M059J (cell line): ENCODE data around the gene HACL1. TPM values are rescaled to one million over a fixed set of nuclear protein-coding genes. Genes with fewer than 3 reads are reported as not detected.
A peak's percentile ranks its signal among the peaks of the same experiment; 100 is the strongest.

ENCODE experiments used
- DNase-seq: peaks from one replicate; pipeline ENCODE4 v3.0.0-alpha.2; 2012; ENCODE audit warnings: low read depth
- total RNA-seq: library from RNA; depleted of rRNA; stranded (reverse); fragments of >200 nt; shearing (Covaris generic); gene quantifications from 2 replicates; pipeline ENCODE4 v1.2.3, GENCODE V29; 2014; rRNA removed

HACL1 gene
- total RNA-seq = 19.5 and 23.6 TPM in 2 replicates

DNA sequence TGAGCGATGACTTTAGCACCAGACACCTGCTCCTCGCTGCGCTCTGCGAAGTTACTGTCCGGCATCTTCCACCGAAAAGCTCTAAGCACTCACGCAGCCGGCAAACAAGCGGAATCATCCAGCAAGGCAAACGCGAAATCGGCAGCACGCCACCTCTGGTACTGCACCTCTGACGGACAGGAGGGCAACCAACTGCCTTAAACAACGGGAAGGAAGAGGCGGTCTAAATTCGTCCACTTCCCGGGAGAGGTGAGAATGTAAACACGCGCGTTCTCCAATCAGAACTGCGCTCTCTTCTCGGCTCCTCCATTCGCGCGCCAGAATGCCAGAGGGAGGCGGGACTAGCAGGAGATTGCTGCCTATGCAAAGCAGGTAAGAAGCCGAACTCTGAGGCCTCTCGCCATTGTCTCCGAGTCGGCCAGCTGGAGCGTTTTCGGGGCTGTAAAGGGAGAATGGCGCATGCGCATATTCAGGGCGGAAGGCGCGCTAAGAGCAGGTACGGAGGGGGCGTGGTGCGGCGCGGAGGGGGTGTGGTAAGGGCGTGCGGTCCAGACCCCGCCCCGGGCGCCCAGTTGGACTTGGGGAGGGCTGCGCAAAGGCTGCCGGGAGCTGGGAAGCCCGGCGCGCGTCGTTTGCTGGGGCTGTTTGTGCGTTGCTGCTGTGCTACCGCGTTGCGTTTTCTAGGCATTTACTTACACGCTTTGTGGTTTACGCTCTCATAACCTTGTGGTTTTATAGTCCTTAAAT is at the start of gene HACL1, which contains the start of gene BTD:
Gene HACL1, minus strand, starts transcription at position 171 of the 747 bp plus-strand sequence. Its CDS starts 106 bp downstream, at position 65.
Gene BTD, plus strand, starts transcription at position 347 of the 747 bp plus-strand sequence. CDS start 33,695 bp downstream, outside the sequence.
- DNase-seq = peak; percentile 98

DNA sequence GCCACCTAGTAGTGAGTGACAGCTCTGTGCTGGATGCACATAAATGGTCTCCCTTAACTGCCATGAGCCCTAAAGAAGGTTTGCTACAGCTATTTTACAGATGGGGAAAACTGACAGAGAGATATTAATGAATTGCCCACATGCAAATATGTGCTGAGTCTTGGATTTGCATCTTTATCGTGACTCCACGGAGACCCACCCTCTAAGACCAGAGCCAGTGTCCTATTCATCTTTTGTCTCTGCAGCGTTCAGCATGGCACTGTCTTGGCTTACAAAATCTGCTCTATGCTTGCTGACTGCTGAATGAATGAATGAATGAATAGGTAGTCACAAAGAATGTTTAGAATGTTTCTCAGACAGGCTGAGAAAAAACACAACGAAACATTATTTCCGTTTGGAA is 48.5 kb upstream of the HACL1 start:
- no peak for DNase-seq

GRCh38 chr3:15649341-15649740 is 48.0 kb upstream of the HACL1 start:
- no peak for DNase-seq

- DNase-seq = peak; percentile 95
Measured at GRCh38 chr3:15647611-15648167, 46.3 kb upstream of the HACL1 start.

GRCh38 chr3:15646851-15647511 is 45.6 kb upstream of the HACL1 start:
- DNase-seq = peak; percentile 98

GRCh38 chr3:15645740-15646501 is 44.6 kb upstream of the HACL1 start:
- DNase-seq = peak; percentile 97

DNA sequence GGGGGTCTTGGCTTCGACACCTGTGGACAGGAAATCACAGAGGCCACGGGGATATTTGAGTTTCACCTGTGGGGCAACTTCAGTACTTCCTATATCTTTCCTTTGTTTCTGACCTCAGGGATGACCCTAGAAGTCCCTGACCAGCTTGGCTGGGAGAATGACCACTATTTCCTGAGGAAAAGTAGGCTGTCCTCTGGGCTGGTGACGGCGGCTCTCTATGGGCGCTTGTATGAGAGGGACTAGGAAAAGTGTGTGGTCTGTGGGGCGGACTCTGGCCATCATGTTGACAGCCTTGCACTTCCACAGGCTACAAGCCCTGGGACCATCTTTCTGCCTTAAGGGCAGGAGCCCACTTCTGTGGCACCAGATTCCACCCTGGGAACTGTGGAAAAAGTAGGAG is 43.9 kb upstream of the HACL1 start:
- DNase-seq = no peak

DNA sequence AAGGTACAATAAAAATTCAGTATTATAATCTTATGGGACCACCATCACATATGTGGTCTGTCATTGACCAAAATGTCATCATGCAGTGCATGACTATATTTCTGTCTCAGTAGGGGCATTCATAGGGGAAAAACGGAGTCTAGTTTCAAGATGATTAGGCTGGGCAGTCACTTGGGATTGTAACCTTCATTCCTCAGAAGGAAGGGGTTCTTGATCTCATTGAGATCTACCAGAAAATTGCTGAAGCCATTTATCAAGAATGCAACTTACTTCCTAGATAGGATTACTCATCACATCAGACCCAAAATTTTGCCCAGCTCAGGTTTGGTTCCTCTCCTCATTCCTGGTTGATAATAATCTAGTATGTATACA is 37.5 kb upstream of the HACL1 start:
- DNase-seq = peak; percentile 48

DNA sequence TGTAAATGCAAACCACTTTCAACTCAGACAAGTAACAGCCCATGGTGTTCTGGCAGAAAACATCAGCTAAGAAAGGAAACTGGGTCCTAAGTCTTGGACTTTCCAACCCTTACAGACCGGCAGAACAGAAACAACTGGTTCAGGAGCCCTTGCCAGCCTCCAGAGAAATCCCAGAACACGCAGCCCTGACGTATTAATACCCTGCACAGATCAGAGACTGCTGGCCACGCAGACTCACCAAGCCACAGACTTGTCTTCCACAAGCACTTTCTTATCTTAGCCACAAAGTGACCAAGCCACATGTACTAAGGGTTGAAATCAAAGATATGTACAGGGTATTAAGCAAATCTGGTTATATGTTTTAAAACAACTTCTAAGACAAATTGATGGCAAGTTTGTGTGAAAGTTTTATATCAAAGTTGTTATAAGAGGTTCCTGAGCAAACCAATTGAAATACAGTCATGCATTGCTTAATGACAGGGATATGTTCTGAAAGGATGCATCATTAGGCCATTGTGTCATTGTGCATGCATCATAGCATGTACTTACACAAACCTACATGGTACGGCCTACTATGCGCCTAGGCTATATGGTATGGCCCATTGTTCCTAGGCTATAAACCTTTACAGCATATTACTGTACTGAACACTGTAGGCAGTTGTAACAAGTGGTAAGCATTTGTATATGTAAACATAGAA is 37.0 kb upstream of the HACL1 start:
- DNase-seq = peak; percentile 16

GRCh38 chr3:15637131-15637951 is 36.0 kb upstream of the HACL1 start:
- DNase-seq = peak; percentile 21

GRCh38 chr3:15636028-15636709 is 34.8 kb upstream of the HACL1 start:
- peak; percentile 94 for DNase-seq

GRCh38 chr3:15635121-15635661 is 33.8 kb upstream of the HACL1 start:
- peak; percentile 83 for DNase-seq

GRCh38 chr3:15634671-15635070 is 33.3 kb upstream of the HACL1 start:
- DNase-seq = no peak

- DNase-seq = peak; percentile 85
Measured at GRCh38 chr3:15633766-15634598, 32.6 kb upstream of the HACL1 start.

GRCh38 chr3:15633159-15633558 is 31.8 kb upstream of the HACL1 start:
- peak; percentile 39 for DNase-seq

DNA sequence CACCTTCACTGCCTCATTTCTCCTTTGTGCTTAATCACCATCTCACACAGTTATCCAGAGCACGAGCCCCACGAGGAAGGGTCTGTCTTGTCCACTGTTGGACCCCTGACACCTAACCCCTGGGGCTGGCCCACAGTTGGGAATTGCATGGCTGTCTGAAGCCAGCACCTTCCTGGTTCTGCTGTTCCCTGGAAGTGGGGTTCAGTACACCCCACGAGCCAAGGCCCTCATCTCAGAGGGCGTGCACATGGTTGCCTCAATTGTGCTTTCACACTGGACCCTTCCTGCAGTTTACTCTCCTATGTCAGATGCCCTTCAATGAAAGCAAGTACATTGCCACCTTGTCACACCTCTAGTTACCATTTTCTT is 30.8 kb upstream of the HACL1 start:
- DNase-seq = no peak

DNA sequence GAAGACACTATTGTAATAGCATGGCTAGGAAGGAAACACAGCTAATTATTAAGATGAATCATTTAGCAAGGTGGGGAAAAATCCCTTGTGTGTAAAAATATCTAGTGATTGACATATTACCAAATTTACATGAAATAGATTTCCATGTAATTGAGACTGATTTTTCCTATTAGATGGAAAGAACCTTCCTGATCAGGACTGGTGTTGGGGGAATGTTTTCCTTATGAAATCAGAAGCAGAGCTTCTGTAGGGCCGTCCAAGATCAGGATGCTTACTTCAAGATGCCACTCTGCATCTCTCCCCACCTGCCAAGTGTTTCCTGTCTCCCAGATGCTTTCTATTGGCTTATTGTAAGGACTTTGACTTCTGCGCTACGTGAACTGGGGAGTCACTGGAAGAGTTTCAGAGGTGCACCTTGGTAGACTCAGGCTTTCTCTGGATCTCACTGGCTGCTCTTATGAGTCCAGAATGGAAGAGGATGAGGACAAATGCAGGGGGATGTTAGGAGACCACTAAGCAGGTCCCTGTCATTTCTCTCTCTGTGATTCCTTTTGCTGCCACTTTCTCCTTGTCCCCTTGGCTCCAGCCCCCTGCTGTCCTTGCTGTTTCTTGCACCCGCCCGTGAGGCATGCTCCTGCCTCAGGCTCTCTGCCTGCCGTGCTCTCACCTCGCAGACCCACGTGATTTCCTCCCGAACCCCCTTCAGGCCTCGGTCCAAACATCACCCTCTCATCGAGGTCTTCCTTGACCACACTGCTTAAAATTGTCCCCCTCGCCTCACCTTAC is 30.2 kb upstream of the HACL1 start:
- DNase-seq = peak; percentile 14
